Measurements from ENCODE around the gene ZBED3. TPM values are rescaled to one million over a fixed set of nuclear protein-coding genes. Genes with fewer than 3 reads are reported as not detected.

ZBED3 gene
- total RNA-seq, result 10 to 100 TPM; 10.2 to 12.6 TPM

DNA sequence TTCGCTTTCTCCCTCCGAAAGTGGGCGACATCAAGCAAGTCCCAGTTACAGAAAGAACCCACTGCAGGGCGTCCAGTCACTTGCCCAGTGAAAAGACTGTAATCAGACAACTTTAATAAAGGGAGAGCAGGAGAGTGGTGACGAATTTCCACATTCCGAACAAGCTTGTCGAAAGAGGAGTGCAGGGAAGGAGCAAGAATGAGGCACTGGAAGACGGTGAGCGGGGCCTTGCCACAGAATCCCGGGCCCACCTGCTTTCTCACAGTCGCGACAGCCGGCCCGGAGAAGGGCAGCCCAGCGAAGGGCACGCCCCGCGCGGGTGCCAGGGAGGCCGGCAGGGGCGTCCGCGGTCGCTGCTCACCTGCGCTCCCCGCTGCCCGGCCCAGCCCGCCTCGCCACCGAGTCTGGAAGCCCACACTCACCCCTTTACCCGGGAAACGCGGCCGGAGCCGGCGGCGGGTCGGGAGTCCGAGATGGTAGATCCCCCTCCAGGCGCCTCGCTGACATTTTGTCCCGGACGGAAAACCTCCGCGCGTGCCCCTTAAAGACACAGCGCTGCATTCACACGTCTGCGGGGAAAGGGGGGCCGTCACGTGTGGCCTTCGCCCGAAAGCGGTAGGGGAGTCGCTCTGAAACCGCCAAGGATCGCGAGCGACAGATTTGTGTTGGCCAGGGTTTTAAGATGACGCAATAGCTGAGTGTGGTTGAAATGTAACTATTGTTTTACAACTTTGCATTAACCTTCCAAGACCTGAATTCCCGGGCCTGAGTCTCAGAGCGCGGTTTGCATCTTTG lies at the start of gene ZBED3:
Gene ZBED3 (minus strand): TSS at position 597 of the 795 bp plus-strand sequence. CDS start 9,407 bp downstream, outside the sequence.
- TF ChIP-seq, protein P1, sequence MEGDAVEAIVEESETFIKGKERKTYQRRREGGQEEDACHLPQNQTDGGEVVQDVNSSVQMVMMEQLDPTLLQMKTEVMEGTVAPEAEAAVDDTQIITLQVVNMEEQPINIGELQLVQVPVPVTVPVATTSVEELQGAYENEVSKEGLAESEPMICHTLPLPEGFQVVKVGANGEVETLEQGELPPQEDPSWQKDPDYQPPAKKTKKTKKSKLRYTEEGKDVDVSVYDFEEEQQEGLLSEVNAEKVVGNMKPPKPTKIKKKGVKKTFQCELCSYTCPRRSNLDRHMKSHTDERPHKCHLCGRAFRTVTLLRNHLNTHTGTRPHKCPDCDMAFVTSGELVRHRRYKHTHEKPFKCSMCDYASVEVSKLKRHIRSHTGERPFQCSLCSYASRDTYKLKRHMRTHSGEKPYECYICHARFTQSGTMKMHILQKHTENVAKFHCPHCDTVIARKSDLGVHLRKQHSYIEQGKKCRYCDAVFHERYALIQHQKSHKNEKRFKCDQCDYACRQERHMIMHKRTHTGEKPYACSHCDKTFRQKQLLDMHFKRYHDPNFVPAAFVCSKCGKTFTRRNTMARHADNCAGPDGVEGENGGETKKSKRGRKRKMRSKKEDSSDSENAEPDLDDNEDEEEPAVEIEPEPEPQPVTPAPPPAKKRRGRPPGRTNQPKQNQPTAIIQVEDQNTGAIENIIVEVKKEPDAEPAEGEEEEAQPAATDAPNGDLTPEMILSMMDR (IDR thresholded peaks at IDR 0.05), result no peak
- peak; percentile 84 for DNase-seq
- H3K9me3 ChIP-seq, result no peaks in the 10 kb centered on the region
- H3K36me3 ChIP-seq, result no peaks in the 10 kb centered on the region
- intact Hi-C loops (cut with DNase I), result loop anchor here (5.0 kb wide), 1 partner anchor 55 kb away; the partner anchor contains the start of gene AGGF1
- peak within 1 kb of the TSS; percentile 51 for H3K4me3 ChIP-seq
- peaks cover 4% of the 10 kb centered on the region for H3K4me1 ChIP-seq
- peak within 1 kb of the TSS; percentile 81 to 82 for H3K9ac ChIP-seq (ENCODE audit: low read depth in 2 of 2, low read length in 2 of 2)
- no peaks in the 10 kb centered on the region for H3K27me3 ChIP-seq
- H3K27ac ChIP-seq, result peak within 1 kb of the TSS; percentile 71

GRCh38 chr5:77133061-77133758 lies 46.1 kb upstream of the ZBED3 start:
- Histone ChIP-seq H3K36me3 (no peaks in the 10 kb centered on the region), H3K9ac (ENCODE audit: low read depth in 2 of 2, low read length in 2 of 2) (no peak overlapping the region), H3K4me3 (no peak overlapping the region), H3K9me3 (no peaks in the 10 kb centered on the region), H3K4me1 (no peaks in the 10 kb centered on the region), H3K27ac (no peak overlapping the region), H3K27me3 (no peaks in the 10 kb centered on the region)
- DNase-seq, result peak; percentile 33
- intact Hi-C loops (cut with DNase I), result no loop called here
- TF ChIP-seq, protein P1 (IDR thresholded peaks at IDR 0.05), result no peak

GRCh38 chr5:77131361-77131760 lies 44.3 kb upstream of the ZBED3 start:
- Histone ChIP-seq H3K4me3 (no peak overlapping the region), H3K9me3 (no peaks in the 10 kb centered on the region), H3K4me1 (no peaks in the 10 kb centered on the region), H3K27me3 (no peaks in the 10 kb centered on the region), H3K36me3 (no peaks in the 10 kb centered on the region), H3K27ac (no peak overlapping the region), H3K9ac (ENCODE audit: low read depth in 2 of 2, low read length in 2 of 2) (no peak overlapping the region)
- intact Hi-C loops (cut with DNase I), result no loop called here
- TF ChIP-seq, protein P1 (IDR thresholded peaks at IDR 0.05), result no peak
- no peak for DNase-seq

GRCh38 chr5:77129391-77129990 lies 42.4 kb upstream of the ZBED3 start:
- H3K4me3 ChIP-seq, result no peak overlapping the region
- no peak overlapping the region for H3K27ac ChIP-seq
- no peaks in the 10 kb centered on the region for H3K36me3 ChIP-seq
- TF ChIP-seq, protein P1 (IDR thresholded peaks at IDR 0.05), result no peak
- DNase-seq, result no peak
- no peaks in the 10 kb centered on the region for H3K27me3 ChIP-seq
- H3K9ac ChIP-seq (ENCODE audit: low read depth in 2 of 2, low read length in 2 of 2), result no peak overlapping the region
- intact Hi-C loops (cut with DNase I), result no loop called here
- no peaks in the 10 kb centered on the region for H3K4me1 ChIP-seq
- no peaks in the 10 kb centered on the region for H3K9me3 ChIP-seq

GRCh38 chr5:77128411-77129061 lies 41.5 kb upstream of the ZBED3 start:
- Histone ChIP-seq H3K27ac (no peak overlapping the region), H3K4me3 (no peak overlapping the region), H3K4me1 (no peaks in the 10 kb centered on the region), H3K9ac (ENCODE audit: low read depth in 2 of 2, low read length in 2 of 2) (no peak overlapping the region), H3K27me3 (no peaks in the 10 kb centered on the region), H3K36me3 (no peaks in the 10 kb centered on the region), H3K9me3 (no peaks in the 10 kb centered on the region)
- DNase-seq, result no peak
- intact Hi-C loops (cut with DNase I), result no loop called here
- TF ChIP-seq, protein P1 (IDR thresholded peaks at IDR 0.05), result no peak
